HEK293 (cell line): Measurements from ENCODE around the gene RNF11.

Experiments used
- CTCF ChIA-PET: fragments of 350-600 bp; formaldehyde crosslinking; extraction: SDS; loops from one replicate; lab custom pipeline; 2021; ENCODE audit warnings: antibody characterized with exemption; lab: Yijun Ruan, JAX
- POLR2A ChIA-PET: fragments of 300-600 bp; formaldehyde crosslinking; extraction: SDS; loops from one replicate; lab custom pipeline; 2020; ENCODE audit warnings: antibody characterized with exemption, inconsistent platforms; lab: Yijun Ruan, JAX
- H3K27ac ChIP-seq: fragments of 200-500 bp; sonication (Bioruptor generic); 2 replicates; pipeline ENCODE4 v1.5.1; 2014; ENCODE audit warnings: low read depth, low read length, control low read depth, inconsistent platforms; ENCODE audit errors: extremely low read depth
- H3K36me3 ChIP-seq, 2 experiments: fragments of 200-500 bp in 1 of 2; sonication (Bioruptor generic) in 1 of 2; 1 replicate in 1 of 2; 2 replicates in 1 of 2; pipeline ENCODE4 v1.5.1; 2014 to 2017; ENCODE audit warnings: inconsistent platforms in 2 of 2, low read length in 2 of 2; ENCODE audit not compliant: control insufficient read depth in 2 of 2, insufficient read depth in 1 of 2
- H3K4me1 ChIP-seq: fragments of 200-500 bp; sonication (Bioruptor generic); 2 replicates; pipeline ENCODE4 v1.5.1; 2014; ENCODE audit warnings: mild to moderate bottlenecking, low read length, inconsistent platforms; ENCODE audit not compliant: control insufficient read depth, insufficient read depth
- H3K4me3 ChIP-seq: 2 replicates; pipeline ENCODE4 v1.5.1; 2011; ENCODE audit warnings: low read depth, mild to moderate bottlenecking, control low read depth, low read length, moderate library complexity
- H3K9me3 ChIP-seq: fragments of 200-500 bp; sonication (Bioruptor generic); 2 replicates; pipeline ENCODE4 v1.5.1; 2014; ENCODE audit warnings: low read depth, low read length, inconsistent platforms; ENCODE audit not compliant: control insufficient read depth, insufficient read depth
- BCL11A ChIP-seq: fragments of 450-650 bp; formaldehyde crosslinking; IDR thresholded peaks from 2 replicates; pipeline ENCODE4 v1.5.1; 2016; ENCODE audit warnings: low read depth, missing biosample characterization, missing genetic modification characterization
- KLF7 ChIP-seq: fragments of 450-650 bp; formaldehyde crosslinking; IDR thresholded peaks from 2 replicates; pipeline ENCODE4 v1.5.1; 2016; ENCODE audit warnings: missing biosample characterization, missing genetic modification characterization, borderline replicate concordance
- MEIS1 ChIP-seq: sonication (generic); formaldehyde crosslinking; IDR thresholded peaks from 2 replicates; pipeline ENCODE4 v1.8.1; 2022; ENCODE audit warnings: missing genetic modification reagents, mild to moderate bottlenecking, borderline replicate concordance
- SCRT1 ChIP-seq: fragments of 450-650 bp; formaldehyde crosslinking; IDR thresholded peaks from 2 replicates; pipeline ENCODE4 v1.5.1; 2016; ENCODE audit warnings: missing biosample characterization, missing genetic modification characterization, borderline replicate concordance
- SP2 ChIP-seq: fragments of 450-650 bp; formaldehyde crosslinking; IDR thresholded peaks from 2 replicates; pipeline ENCODE4 v1.5.1; 2016; ENCODE audit warnings: missing biosample characterization, missing genetic modification characterization
- TRIM28 ChIP-seq: IDR thresholded peaks from 2 replicates; pipeline ENCODE4 v1.6.1; 2011; ENCODE audit warnings: low read length, control low read depth, borderline replicate concordance
- ZNF214 ChIP-seq: fragments of 450-650 bp; formaldehyde crosslinking; IDR thresholded peaks from 2 replicates; pipeline ENCODE4 v1.5.1; 2017; ENCODE audit warnings: missing biosample characterization, mild to moderate bottlenecking, missing genetic modification characterization, borderline replicate concordance
- ZNF302 ChIP-seq: fragments of 450-650 bp; formaldehyde crosslinking; IDR thresholded peaks from 2 replicates; pipeline ENCODE4 v1.5.1; 2016; ENCODE audit warnings: missing biosample characterization, missing genetic modification characterization, low read depth
- ZNF391 ChIP-seq: fragments of 450-650 bp; formaldehyde crosslinking; IDR thresholded peaks from 2 replicates; pipeline ENCODE4 v1.5.1; 2016; ENCODE audit warnings: low read depth, missing biosample characterization, missing genetic modification characterization, borderline replicate concordance
- ZNF433 ChIP-seq: fragments of 450-650 bp; formaldehyde crosslinking; IDR thresholded peaks from 2 replicates; pipeline ENCODE4 v1.5.1; 2016; ENCODE audit warnings: missing biosample characterization, missing genetic modification characterization, low read depth
- ZNF660 ChIP-seq: fragments of 450-650 bp; IDR thresholded peaks from 2 replicates; pipeline ENCODE4 v1.5.1; 2018; ENCODE audit warnings: missing biosample characterization, mild to moderate bottlenecking, missing genetic modification characterization
- ZNF670 ChIP-seq: fragments of 450-650 bp; formaldehyde crosslinking; IDR thresholded peaks from 2 replicates; pipeline ENCODE4 v1.5.1; 2016; ENCODE audit warnings: missing biosample characterization, missing genetic modification characterization, low read depth
- ZNF777 ChIP-seq: fragments of 450-650 bp; formaldehyde crosslinking; IDR thresholded peaks from 2 replicates; pipeline ENCODE4 v1.5.1; 2017; ENCODE audit warnings: missing biosample characterization, missing genetic modification characterization, borderline replicate concordance
- TF ChIP-seq, protein P1 (sequence below): fragments of 450-650 bp; formaldehyde crosslinking; optimal IDR thresholded peaks from 2 replicates; pipeline ENCODE3; 2016; ENCODE audit warnings: missing biosample characterization, mild to moderate bottlenecking, missing genetic modification characterization
- TF ChIP-seq, protein P2 (sequence below): fragments of 450-650 bp; formaldehyde crosslinking; IDR thresholded peaks from 2 replicates; pipeline ENCODE4 v1.5.1; 2016; ENCODE audit warnings: missing biosample characterization, missing genetic modification characterization
- TF ChIP-seq, protein P3 (sequence below): fragments of 450-650 bp; formaldehyde crosslinking; IDR thresholded peaks from 2 replicates; pipeline ENCODE4 v1.5.1; 2017; ENCODE audit warnings: missing biosample characterization, missing genetic modification characterization
- TF ChIP-seq, protein P4 (sequence below): fragments of 450-650 bp; formaldehyde crosslinking; IDR thresholded peaks from 2 replicates; pipeline ENCODE4 v1.5.1; 2016; ENCODE audit warnings: missing biosample characterization, missing genetic modification characterization
- TF ChIP-seq, protein P5 (sequence below): fragments of 450-650 bp; formaldehyde crosslinking; IDR thresholded peaks from 2 replicates; pipeline ENCODE4 v1.5.1; 2016; ENCODE audit warnings: missing biosample characterization, missing genetic modification characterization
- TF ChIP-seq, protein P6 (sequence below): fragments of 450-650 bp; formaldehyde crosslinking; IDR thresholded peaks from 2 replicates; pipeline ENCODE4 v1.5.1; 2017; ENCODE audit warnings: missing biosample characterization, missing genetic modification characterization

The RNF11 gene

DNA sequence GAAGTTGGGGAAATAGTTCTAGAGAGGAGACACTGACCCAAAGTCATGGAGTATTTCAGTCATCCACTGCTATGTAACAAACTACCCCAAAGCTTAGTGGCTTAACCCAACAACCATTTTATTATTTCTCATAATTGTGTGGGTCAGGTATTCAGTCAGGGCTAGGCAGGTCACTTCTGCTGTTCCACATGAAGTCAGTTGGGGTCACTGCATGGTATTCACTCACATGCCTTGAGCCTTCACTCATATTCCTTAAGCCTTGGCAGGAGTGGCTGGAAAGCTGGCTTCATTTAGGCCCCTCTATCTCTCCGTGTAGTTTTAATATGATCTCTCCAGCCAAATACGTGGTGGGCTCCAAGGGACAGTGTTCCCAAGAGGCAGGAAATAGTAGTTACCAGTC, 17.5 kb upstream of the RNF11 start:
- POLR2A ChIA-PET: no interaction called here
- CTCF ChIA-PET: interaction anchor here (0.7 to 1.3 kb wide), 3 partner anchors 25 to 301 kb away, joined by 3 read pairs; partner anchors contain the start of gene EPS15
- H3K4me1 ChIP-seq: no peaks in the 10 kb centered on the region
- H3K27ac ChIP-seq: no peak overlapping the region
- no peak overlapping the region for H3K4me3 ChIP-seq
- H3K9me3 ChIP-seq: no peaks in the 10 kb centered on the region
- TF ChIP-seq SCRT1 (tag by site-specific recombination) (no peak), MEIS1 (CRISPR knock-in tag) (no peak), KLF7 (no peak), SP2 (tag by site-specific recombination) (no peak), ZNF670 (no peak), ZNF433 (tag by site-specific recombination) (no peak), ZNF777 (tag by site-specific recombination) (no peak), TRIM28 (no peak), ZNF214 (no peak), ZNF391 (tag by site-specific recombination) (no peak), ZNF302 (tag by site-specific recombination) (no peak), BCL11A (tag by site-specific recombination) (no peak), ZNF660 (tag by site-specific recombination) (no peak)
- TF ChIP-seq, protein P1, sequence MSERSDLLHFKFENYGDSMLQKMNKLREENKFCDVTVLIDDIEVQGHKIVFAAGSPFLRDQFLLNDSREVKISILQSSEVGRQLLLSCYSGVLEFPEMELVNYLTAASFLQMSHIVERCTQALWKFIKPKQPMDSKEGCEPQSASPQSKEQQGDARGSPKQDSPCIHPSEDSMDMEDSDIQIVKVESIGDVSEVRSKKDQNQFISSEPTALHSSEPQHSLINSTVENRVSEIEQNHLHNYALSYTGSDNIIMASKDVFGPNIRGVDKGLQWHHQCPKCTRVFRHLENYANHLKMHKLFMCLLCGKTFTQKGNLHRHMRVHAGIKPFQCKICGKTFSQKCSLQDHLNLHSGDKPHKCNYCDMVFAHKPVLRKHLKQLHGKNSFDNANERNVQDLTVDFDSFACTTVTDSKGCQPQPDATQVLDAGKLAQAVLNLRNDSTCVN (tag by site-specific recombination): no peak
- TF ChIP-seq, protein P2, sequence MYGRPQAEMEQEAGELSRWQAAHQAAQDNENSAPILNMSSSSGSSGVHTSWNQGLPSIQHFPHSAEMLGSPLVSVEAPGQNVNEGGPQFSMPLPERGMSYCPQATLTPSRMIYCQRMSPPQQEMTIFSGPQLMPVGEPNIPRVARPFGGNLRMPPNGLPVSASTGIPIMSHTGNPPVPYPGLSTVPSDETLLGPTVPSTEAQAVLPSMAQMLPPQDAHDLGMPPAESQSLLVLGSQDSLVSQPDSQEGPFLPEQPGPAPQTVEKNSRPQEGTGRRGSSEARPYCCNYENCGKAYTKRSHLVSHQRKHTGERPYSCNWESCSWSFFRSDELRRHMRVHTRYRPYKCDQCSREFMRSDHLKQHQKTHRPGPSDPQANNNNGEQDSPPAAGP (tag by site-specific recombination): no peak
- TF ChIP-seq, protein P3, sequence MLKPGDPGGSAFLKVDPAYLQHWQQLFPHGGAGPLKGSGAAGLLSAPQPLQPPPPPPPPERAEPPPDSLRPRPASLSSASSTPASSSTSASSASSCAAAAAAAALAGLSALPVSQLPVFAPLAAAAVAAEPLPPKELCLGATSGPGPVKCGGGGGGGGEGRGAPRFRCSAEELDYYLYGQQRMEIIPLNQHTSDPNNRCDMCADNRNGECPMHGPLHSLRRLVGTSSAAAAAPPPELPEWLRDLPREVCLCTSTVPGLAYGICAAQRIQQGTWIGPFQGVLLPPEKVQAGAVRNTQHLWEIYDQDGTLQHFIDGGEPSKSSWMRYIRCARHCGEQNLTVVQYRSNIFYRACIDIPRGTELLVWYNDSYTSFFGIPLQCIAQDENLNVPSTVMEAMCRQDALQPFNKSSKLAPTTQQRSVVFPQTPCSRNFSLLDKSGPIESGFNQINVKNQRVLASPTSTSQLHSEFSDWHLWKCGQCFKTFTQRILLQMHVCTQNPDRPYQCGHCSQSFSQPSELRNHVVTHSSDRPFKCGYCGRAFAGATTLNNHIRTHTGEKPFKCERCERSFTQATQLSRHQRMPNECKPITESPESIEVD (tag by site-specific recombination): no peak
- TF ChIP-seq, protein P4, sequence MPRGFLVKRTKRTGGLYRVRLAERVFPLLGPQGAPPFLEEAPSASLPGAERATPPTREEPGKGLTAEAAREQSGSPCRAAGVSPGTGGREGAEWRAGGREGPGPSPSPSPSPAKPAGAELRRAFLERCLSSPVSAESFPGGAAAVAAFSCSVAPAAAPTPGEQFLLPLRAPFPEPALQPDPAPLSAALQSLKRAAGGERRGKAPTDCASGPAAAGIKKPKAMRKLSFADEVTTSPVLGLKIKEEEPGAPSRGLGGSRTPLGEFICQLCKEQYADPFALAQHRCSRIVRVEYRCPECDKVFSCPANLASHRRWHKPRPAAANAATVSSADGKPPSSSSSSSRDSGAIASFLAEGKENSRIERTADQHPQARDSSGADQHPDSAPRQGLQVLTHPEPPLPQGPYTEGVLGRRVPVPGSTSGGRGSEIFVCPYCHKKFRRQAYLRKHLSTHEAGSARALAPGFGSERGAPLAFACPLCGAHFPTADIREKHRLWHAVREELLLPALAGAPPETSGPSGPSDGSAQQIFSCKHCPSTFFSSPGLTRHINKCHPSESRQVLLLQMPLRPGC (tag by site-specific recombination): no peak
- TF ChIP-seq, protein P5, sequence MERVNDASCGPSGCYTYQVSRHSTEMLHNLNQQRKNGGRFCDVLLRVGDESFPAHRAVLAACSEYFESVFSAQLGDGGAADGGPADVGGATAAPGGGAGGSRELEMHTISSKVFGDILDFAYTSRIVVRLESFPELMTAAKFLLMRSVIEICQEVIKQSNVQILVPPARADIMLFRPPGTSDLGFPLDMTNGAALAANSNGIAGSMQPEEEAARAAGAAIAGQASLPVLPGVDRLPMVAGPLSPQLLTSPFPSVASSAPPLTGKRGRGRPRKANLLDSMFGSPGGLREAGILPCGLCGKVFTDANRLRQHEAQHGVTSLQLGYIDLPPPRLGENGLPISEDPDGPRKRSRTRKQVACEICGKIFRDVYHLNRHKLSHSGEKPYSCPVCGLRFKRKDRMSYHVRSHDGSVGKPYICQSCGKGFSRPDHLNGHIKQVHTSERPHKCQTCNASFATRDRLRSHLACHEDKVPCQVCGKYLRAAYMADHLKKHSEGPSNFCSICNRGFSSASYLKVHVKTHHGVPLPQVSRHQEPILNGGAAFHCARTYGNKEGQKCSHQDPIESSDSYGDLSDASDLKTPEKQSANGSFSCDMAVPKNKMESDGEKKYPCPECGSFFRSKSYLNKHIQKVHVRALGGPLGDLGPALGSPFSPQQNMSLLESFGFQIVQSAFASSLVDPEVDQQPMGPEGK (tag by site-specific recombination): no peak
- TF ChIP-seq, protein P6, sequence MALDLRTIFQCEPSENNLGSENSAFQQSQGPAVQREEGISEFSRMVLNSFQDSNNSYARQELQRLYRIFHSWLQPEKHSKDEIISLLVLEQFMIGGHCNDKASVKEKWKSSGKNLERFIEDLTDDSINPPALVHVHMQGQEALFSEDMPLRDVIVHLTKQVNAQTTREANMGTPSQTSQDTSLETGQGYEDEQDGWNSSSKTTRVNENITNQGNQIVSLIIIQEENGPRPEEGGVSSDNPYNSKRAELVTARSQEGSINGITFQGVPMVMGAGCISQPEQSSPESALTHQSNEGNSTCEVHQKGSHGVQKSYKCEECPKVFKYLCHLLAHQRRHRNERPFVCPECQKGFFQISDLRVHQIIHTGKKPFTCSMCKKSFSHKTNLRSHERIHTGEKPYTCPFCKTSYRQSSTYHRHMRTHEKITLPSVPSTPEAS: no peak
- TF ChIP-seq, all 188 proteins: peak for 0
- no peaks in the 10 kb centered on the region for H3K36me3 ChIP-seq
